Activated CD8-positive, alpha-beta memory T cell treated with anti-CD3 and anti-CD28 coated beads, Interleukin-2, amount 50 U/mL, for 24 hours (primary cell): ENCODE results near the gene GNB1.
"Not testable (repeated sequence)": the region's sequence is repeated elsewhere in the genome, so short reads cannot be mapped to it uniquely, and the experiment has no call there.

ENCODE experiments used
- DNase-seq: peaks from one replicate; pipeline ENCODE4 v3.0.0-alpha.2; 2020; ENCODE audit errors: extremely low read depth

GNB1 gene

GRCh38 chr1:1763657-1764621 is 126.9 kb downstream of the GNB1 start:
- no peak for DNase-seq

- DNase-seq, result no peak
Measured at GRCh38 chr1:1761504-1762376, 129.1 kb downstream of the GNB1 start.

- DNase-seq, result no peak
Measured at GRCh38 chr1:1760715-1761114, 130.2 kb downstream of the GNB1 start.

GRCh38 chr1:1760345-1760650 is 130.6 kb downstream of the GNB1 start:
- no peak for DNase-seq

GRCh38 chr1:1759456-1760344 is 131.2 kb downstream of the GNB1 start:
- no peak for DNase-seq

- no peak for DNase-seq
Measured at GRCh38 chr1:1758692-1759455, 132.0 kb downstream of the GNB1 start.

- no peak for DNase-seq
Measured at GRCh38 chr1:1758059-1758621, 132.7 kb downstream of the GNB1 start.

- DNase-seq, result no peak
Measured at GRCh38 chr1:1757422-1758058, 133.3 kb downstream of the GNB1 start.

- no peak for DNase-seq
Measured at GRCh38 chr1:1756661-1757421, 134.0 kb downstream of the GNB1 start.

- no peak for DNase-seq
Measured at GRCh38 chr1:1755852-1756251, 135.0 kb downstream of the GNB1 start.

- no peak for DNase-seq
Measured at GRCh38 chr1:1755426-1755825, 135.5 kb downstream of the GNB1 start.

GRCh38 chr1:1754051-1754815 is 136.7 kb downstream of the GNB1 start:
- no peak for DNase-seq

GRCh38 chr1:1753607-1754005 is 137.3 kb downstream of the GNB1 start:
- no peak for DNase-seq

- DNase-seq, result no peak
Measured at GRCh38 chr1:1752636-1753606, 138.0 kb downstream of the GNB1 start.

GRCh38 chr1:1752190-1752589 is 138.7 kb downstream of the GNB1 start:
- no peak for DNase-seq

- DNase-seq, result not testable (repeated sequence)
Measured at GRCh38 chr1:1749941-1750340, 140.9 kb downstream of the GNB1 start.

- no peak for DNase-seq
Measured at GRCh38 chr1:1748686-1749321, 142.1 kb downstream of the GNB1 start.
